Lower lobe of right lung (tissue), 2 donors: ENCODE data around the gene MYO1D. TPM values are rescaled to one million over a fixed set of nuclear protein-coding genes. Genes with fewer than 3 reads are reported as not detected.
"Not testable (repeated sequence)": the region's sequence is repeated elsewhere in the genome, so short reads cannot be mapped to it uniquely, and the experiment has no call there.

Experiments used
- ATAC-seq, 2 donors: fragments of 200-7000 bp; cut with Tn5 transposase; one replicate each; pipeline ENCODE4 v1.9.1; 2020 to 2022; ENCODE audit warnings: mild to moderate bottlenecking in 2 of 2, moderate library complexity in 2 of 2
- DNase-seq: peaks from one replicate; pipeline ENCODE4 v3.0.0-alpha.2; 2020
- H3K27ac ChIP-seq: fragments of 200-600 bp; one replicate; pipeline ENCODE4 v1.8.0; 2022
- H3K27me3 ChIP-seq: fragments of 200-600 bp; one replicate; pipeline ENCODE4 v1.8.0; 2022; ENCODE audit warnings: low read depth
- H3K36me3 ChIP-seq: fragments of 200-600 bp; one replicate; pipeline ENCODE4 v1.8.0; 2022; ENCODE audit warnings: mild to moderate bottlenecking
- H3K4me1 ChIP-seq: fragments of 200-600 bp; one replicate; pipeline ENCODE4 v1.8.0; 2022
- H3K4me3 ChIP-seq: fragments of 200-600 bp; one replicate; pipeline ENCODE4 v1.8.0; 2022; ENCODE audit warnings: mild to moderate bottlenecking
- H3K9me3 ChIP-seq: fragments of 200-600 bp; one replicate; pipeline ENCODE4 v1.8.0; 2022
- CTCF ChIP-seq: fragments of 200-600 bp; IDR thresholded peaks from one replicate; pipeline ENCODE4 v1.8.0; 2022; ENCODE audit warnings: antibody characterized with exemption, mild to moderate bottlenecking
- intact Hi-C: fragments of 100-400 bp; cut with DNase I; formaldehyde crosslinking; loops from one replicate; pipeline ENCODE4 v1.11.0; 2022
- total RNA-seq: library from RNA; stranded (reverse); fragmentation: NEBNext Ultra II Directional; extraction: Animal tissue kit (Norgen Biotek cat#: 25700); gene quantifications from one replicate; pipeline ENCODE4 v1.2.1, GENCODE V29; 2021
- donor health status: DM: no; HTN: yes; CAD: no; lungs with severe emphysema.

The MYO1D gene
- total RNA-seq, 1 donor from 2014 or later, result 58.0 TPM

GRCh38 chr17:32533296-32533695, 343.6 kb downstream of the MYO1D start:
- no peak for ATAC-seq
- H3K36me3 ChIP-seq, result no peaks in the 10 kb centered on the region
- intact Hi-C loops, result no loop called here
- H3K27me3 ChIP-seq, result no peaks in the 10 kb centered on the region
- no peak overlapping the region for H3K27ac ChIP-seq
- no peaks in the 10 kb centered on the region for H3K9me3 ChIP-seq
- no peak for TF ChIP-seq CTCF
- no peaks in the 10 kb centered on the region for H3K4me1 ChIP-seq
- H3K4me3 ChIP-seq, result no peak overlapping the region
- DNase-seq, result no peak

- Histone ChIP-seq H3K36me3 (no peaks in the 10 kb centered on the region), H3K4me1 (no peaks in the 10 kb centered on the region), H3K4me3 (no peak overlapping the region), H3K27me3 (no peaks in the 10 kb centered on the region), H3K9me3 (no peaks in the 10 kb centered on the region), H3K27ac (no peak overlapping the region)
- DNase-seq (no peak), ATAC-seq (no peak)
- TF ChIP-seq CTCF, result no peak
- intact Hi-C loops, result no loop called here
Measured at GRCh38 chr17:32529604-32530003, 347.3 kb downstream of the MYO1D start.

- H3K4me1 ChIP-seq, result no peaks in the 10 kb centered on the region
- no peaks in the 10 kb centered on the region for H3K36me3 ChIP-seq
- DNase-seq (no peak), ATAC-seq (no peak)
- no peak overlapping the region for H3K27ac ChIP-seq
- no peaks in the 10 kb centered on the region for H3K9me3 ChIP-seq
- intact Hi-C loops, result no loop called here
- no peak for TF ChIP-seq CTCF
- H3K4me3 ChIP-seq, result no peak overlapping the region
- H3K27me3 ChIP-seq, result no peaks in the 10 kb centered on the region
Measured at GRCh38 chr17:32528825-32529224, 348.1 kb downstream of the MYO1D start.

- intact Hi-C loops, result no loop called here
- no peak overlapping the region for H3K4me3 ChIP-seq
- ATAC-seq (no peak), DNase-seq (no peak)
- H3K4me1 ChIP-seq, result no peaks in the 10 kb centered on the region
- H3K27me3 ChIP-seq, result no peaks in the 10 kb centered on the region
- no peaks in the 10 kb centered on the region for H3K9me3 ChIP-seq
- no peaks in the 10 kb centered on the region for H3K36me3 ChIP-seq
- H3K27ac ChIP-seq, result no peak overlapping the region
- no peak for TF ChIP-seq CTCF
Measured at GRCh38 chr17:32527146-32527545, 349.8 kb downstream of the MYO1D start.

GRCh38 chr17:32525122-32525521, 351.8 kb downstream of the MYO1D start:
- H3K9me3 ChIP-seq, result no peaks in the 10 kb centered on the region

GRCh38 chr17:32524553-32524880, 352.4 kb downstream of the MYO1D start:
- H3K36me3 ChIP-seq, DNase-seq, ATAC-seq, intact Hi-C loops, H3K27me3 ChIP-seq, H3K27ac ChIP-seq, H3K9me3 ChIP-seq, H3K4me3 ChIP-seq: not testable (repeated sequence)
- peaks cover 15% of the 10 kb centered on the region for H3K4me1 ChIP-seq

More at GRCh38 chr17:32525122-32525521, 351.8 kb downstream of the MYO1D start:
- no peak overlapping the region for H3K27ac ChIP-seq
- H3K36me3 ChIP-seq, result no peaks in the 10 kb centered on the region
- intact Hi-C loops, result no loop called here
- TF ChIP-seq CTCF, result no peak
- DNase-seq, result no peak
- no peak for ATAC-seq
- H3K27me3 ChIP-seq, result no peaks in the 10 kb centered on the region
- peaks cover 10% of the 10 kb centered on the region for H3K4me1 ChIP-seq
- H3K4me3 ChIP-seq, result no peak overlapping the region
